Heart right ventricle (tissue), 16 donors: ENCODE data around the gene BCAN. TPM values are rescaled to one million over a fixed set of nuclear protein-coding genes. Genes with fewer than 3 reads are reported as not detected.

Experiments
- ATAC-seq, 8 donors: fragments of 200-7000 bp; cut with Tn5 transposase; one replicate each; pipeline ENCODE4 v1.9.1; 2020; ENCODE audit warnings: mild to moderate bottlenecking in 8 of 8, moderate library complexity in 8 of 8, moderate number of reproducible peaks in 1 of 8
- DNase-seq, 2 donors: peaks; one replicate each; pipeline ENCODE4 v3.0.0-alpha.2; 2020
- H3K27ac ChIP-seq, 10 donors: fragments of 200-600 bp; sonication (generic) in 2 of 10; one replicate each; pipeline versions ENCODE4 v1.5.0 to v1.8.0; 2020 to 2022; ENCODE audit warnings: mild to moderate bottlenecking in 3 of 10
- H3K27me3 ChIP-seq, 7 donors: fragments of 200-600 bp; one replicate each; pipeline ENCODE4 v1.8.0; 2021 to 2022; ENCODE audit warnings: mild to moderate bottlenecking in 2 of 7
- H3K36me3 ChIP-seq, 9 donors: fragments of 200-600 bp; sonication (generic) in 1 of 9; one replicate each; pipeline versions ENCODE4 v1.5.0 to v1.8.0; 2020 to 2022; ENCODE audit warnings: mild to moderate bottlenecking in 2 of 9
- H3K4me1 ChIP-seq, 9 donors: fragments of 200-600 bp; sonication (generic) in 1 of 9; one replicate each; pipeline versions ENCODE4 v1.5.0 to v1.8.0; 2020 to 2022; ENCODE audit warnings: mild to moderate bottlenecking in 4 of 9
- H3K4me3 ChIP-seq, 10 donors: fragments of 200-600 bp; sonication (generic) in 2 of 10; one replicate each; pipeline versions ENCODE4 v1.5.0 to v1.8.0; 2020 to 2022; ENCODE audit warnings: mild to moderate bottlenecking in 7 of 10, moderate library complexity in 2 of 10
- H3K9me3 ChIP-seq, 11 donors: fragments of 200-600 bp in 10 of 11; sonication (generic) in 2 of 11; one replicate each; pipeline versions ENCODE4 v1.5.0 to v1.8.0; 2013 to 2022; ENCODE audit warnings: mild to moderate bottlenecking in 2 of 11, control low read depth in 1 of 11, moderate library complexity in 1 of 11
- WGBS, 2 donors: extraction: QIAGEN DNeasy Blood & Tissue Kit; methylation state at CpG; one replicate each; pipeline ENCODE4 v1.1.7; 2013; ENCODE audit warnings: inconsistent platforms in 1 of 2; 5-methylcytosine and 5-hydroxymethylcytosine counted together
- intact Hi-C, 10 donors: fragments of 100-400 bp; cut with DNase I; formaldehyde crosslinking; loops; one replicate each; pipeline versions ENCODE4 v1.11.1 to v1.14.2; 2022
- polyA plus RNA-seq, 2 donors: library from polyadenylated mRNA; stranded (reverse); fragments of 200-250 nt; gene quantifications; one replicate each; pipeline ENCODE4 v1.2.3, GENCODE V29; 2013
- total RNA-seq, 10 donors: library from RNA; stranded (reverse); fragmentation: NEBNext Ultra II Directional in 3 of 10; extraction: Animal tissue kit (Norgen Biotek cat#: 25700) in 3 of 10; gene quantifications; one replicate each; pipeline versions ENCODE4 v1.2.1 to v1.2.4, GENCODE V29; 2021 to 2023
- TF ChIP-seq, protein P1 (sequence below), 9 donors: fragments of 200-600 bp; sonication (generic) in 2 of 9; IDR thresholded peaks; one replicate each; pipeline versions ENCODE4 v1.5.0 to v1.8.0; 2021 to 2022; ENCODE audit warnings: antibody characterized with exemption in 9 of 9, mild to moderate bottlenecking in 5 of 9, moderate library complexity in 1 of 9
- donor health status: Arrhythmogenic right ventricular cardiomyopathy.
- donor health status: ischemic (EF 13 %, LVEDD 7.1; RV severe dilation, severe dysfunction).
- donor health status: healthy with polysubstance abuse.
- donor health status: DM: no; HTN: yes; CAD: no.
- donor health status: DM: no; HTN: no; CAD: no.
- donor health status: ischemic (EF 25% LVEDD 6.9; RV normal size, moderate dysfunction).
- donor health status: ischemic (EF 25% LVEDD 5.7; RV mildly dilated, moderate dysfunction).
- donor health status: healthy.
- donor health status: DM: yes; HTN: yes; CAD: no.
- donor health status: Ischemic cardiomyopathy.
- donor health status: ischemic (EF 35%, LVEDD 5.7; RV mildly dilated, moderate dysfunction).
- donor health status: nonischemic (EF 11% LVEDD 7.7; RV severe dilation, severe dysfunction).
- donor health status: DM: yes; HTN: yes; CAD: no.
- donor health status: PGD.
- donor health status: ischemic (EF 29% LVEDD 5.4; RV normal size, mild dysfunction).
- donor health status: nonischemic (EF 23%, LVEDD 6.1; RV moderate dilation, normal function).

Gene BCAN
- total and polyA plus RNA-seq, 12 donors: 0.14 to 0.52 (median 0.24) TPM; not detected in 4

DNA sequence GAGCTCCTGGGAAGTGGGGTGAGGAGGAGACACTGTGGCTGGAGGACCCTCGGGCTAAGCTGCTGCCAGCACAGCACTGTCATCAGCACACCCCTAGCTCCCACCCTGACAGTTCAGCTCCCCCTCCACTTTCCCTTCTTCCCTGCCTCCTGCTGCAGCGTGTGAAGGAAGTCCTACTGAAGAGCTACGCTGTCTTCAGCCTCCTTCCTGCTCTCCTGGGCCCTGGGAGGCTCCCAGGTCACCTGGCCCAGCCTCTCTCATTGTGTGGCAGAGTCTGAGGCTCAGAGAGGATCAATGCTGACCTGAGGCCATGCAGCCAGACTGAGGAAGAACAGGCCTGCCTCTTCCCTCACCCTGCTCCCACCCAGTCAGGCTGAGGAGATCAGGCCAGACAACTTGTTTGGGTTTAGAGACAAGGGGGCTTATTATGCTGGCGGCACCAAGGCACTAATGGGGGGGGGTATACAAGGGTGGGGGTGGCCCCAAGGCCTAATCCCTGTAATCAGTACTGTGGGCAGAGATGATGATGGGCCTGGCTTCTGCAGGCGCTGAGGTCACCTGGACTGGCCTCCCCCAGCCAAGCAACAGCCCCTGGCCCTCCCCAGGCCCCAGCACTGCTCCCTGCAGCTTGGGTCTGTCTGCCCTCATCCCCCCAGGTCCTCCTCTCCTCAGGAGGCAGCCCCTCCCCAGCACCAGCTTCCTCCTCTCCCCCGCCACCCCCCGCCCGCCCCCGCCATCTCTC is 26.2 kb downstream of the BCAN start:
- Histone ChIP-seq H3K27ac (peak overlapping the region; percentile 88 to 99 (median 96)), H3K4me3 (peak overlapping the region in 1 of 10 donors; percentile 19), H3K9me3 (no peaks in the 10 kb centered on the region), H3K36me3 (peaks cover 0 to 33% (median 17%) of the 10 kb centered on the region in 9 donors), H3K4me1 (peaks cover 69 to 100% (median 90%) of the 10 kb centered on the region in 9 donors), H3K27me3 (no peaks in the 10 kb centered on the region)
- WGBS, 2 donors: 45 to 60% methylated on average over 9 of the region's 9 CpGs
- no peak for DNase-seq
- peak in 6 of 8 donors; percentile 1 to 26 (median 12) for ATAC-seq
- intact Hi-C loops: loop anchor here in 1 of 10 donors (10.0 kb wide), 1 partner anchor 227 kb away; the partner anchor contains the start of gene PEAR1
- TF ChIP-seq, protein P1, sequence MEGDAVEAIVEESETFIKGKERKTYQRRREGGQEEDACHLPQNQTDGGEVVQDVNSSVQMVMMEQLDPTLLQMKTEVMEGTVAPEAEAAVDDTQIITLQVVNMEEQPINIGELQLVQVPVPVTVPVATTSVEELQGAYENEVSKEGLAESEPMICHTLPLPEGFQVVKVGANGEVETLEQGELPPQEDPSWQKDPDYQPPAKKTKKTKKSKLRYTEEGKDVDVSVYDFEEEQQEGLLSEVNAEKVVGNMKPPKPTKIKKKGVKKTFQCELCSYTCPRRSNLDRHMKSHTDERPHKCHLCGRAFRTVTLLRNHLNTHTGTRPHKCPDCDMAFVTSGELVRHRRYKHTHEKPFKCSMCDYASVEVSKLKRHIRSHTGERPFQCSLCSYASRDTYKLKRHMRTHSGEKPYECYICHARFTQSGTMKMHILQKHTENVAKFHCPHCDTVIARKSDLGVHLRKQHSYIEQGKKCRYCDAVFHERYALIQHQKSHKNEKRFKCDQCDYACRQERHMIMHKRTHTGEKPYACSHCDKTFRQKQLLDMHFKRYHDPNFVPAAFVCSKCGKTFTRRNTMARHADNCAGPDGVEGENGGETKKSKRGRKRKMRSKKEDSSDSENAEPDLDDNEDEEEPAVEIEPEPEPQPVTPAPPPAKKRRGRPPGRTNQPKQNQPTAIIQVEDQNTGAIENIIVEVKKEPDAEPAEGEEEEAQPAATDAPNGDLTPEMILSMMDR (IDR thresholded peaks at IDR 0.05): no peak

- Histone ChIP-seq H3K9me3 (no peaks in the 10 kb centered on the region), H3K4me3 (no peak overlapping the region), H3K27me3 (no peaks in the 10 kb centered on the region), H3K27ac (peak overlapping the region; percentile 88 to 99 (median 96)), H3K4me1 (peaks cover 67 to 100% (median 90%) of the 10 kb centered on the region in 9 donors), H3K36me3 (peaks cover 0 to 42% (median 21%) of the 10 kb centered on the region in 9 donors)
- ATAC-seq (no peak), DNase-seq (no peak)
- WGBS, 2 donors: 64 to 65% methylated on average over 17 of the region's 17 CpGs
- intact Hi-C loops: loop anchor here in 1 of 10 donors (10.0 kb wide), 1 partner anchor 226 kb away; the partner anchor contains the start of gene PEAR1
- TF ChIP-seq, protein P1 (IDR thresholded peaks at IDR 0.05): no peak
These were observed 27.1 kb downstream of the BCAN start for GRCh38 chr1:156668801-156669637.

DNA sequence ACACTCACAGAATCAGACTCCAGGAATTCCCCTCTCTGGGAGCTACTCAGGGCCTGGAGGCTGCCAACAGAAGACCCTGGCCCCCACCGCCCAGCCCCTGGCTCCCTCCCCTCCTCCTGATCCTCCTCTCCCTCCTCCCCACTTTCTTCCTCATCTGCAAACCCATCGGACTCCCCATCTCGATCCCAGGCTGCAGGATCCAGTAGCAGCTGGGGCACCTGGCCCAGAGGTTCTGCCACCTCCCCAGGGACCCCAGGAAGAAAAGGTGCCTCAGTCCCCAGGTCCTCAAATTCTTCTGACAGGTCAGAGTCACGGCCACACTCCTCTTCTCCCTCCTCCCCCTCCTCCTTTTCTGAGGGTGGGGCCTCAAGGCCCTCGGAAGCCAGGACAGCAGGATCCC is 27.9 kb downstream of the BCAN start:
- intact Hi-C loops: loop anchor here in 1 of 10 donors (10.0 kb wide), 1 partner anchor 225 kb away; the partner anchor contains the start of gene PEAR1
- Histone ChIP-seq H3K4me1 (peaks cover 65 to 100% (median 90%) of the 10 kb centered on the region in 9 donors), H3K27ac (peak overlapping the region; percentile 88 to 99 (median 96)), H3K9me3 (no peaks in the 10 kb centered on the region), H3K27me3 (no peaks in the 10 kb centered on the region), H3K4me3 (no peak overlapping the region), H3K36me3 (peaks cover 0 to 50% (median 24%) of the 10 kb centered on the region in 9 donors)
- ATAC-seq (no peak), DNase-seq (no peak)
- 56 to 66% methylated on average over 5 of the region's 5 CpGs for WGBS, 2 donors
- TF ChIP-seq, protein P1 (IDR thresholded peaks at IDR 0.05): no peak

GRCh38 chr1:156670359-156670758 is 28.4 kb downstream of the BCAN start:
- Histone ChIP-seq H3K36me3 (peaks cover 0 to 55% (median 27%) of the 10 kb centered on the region in 9 donors), H3K4me3 (no peak overlapping the region), H3K27ac (peak overlapping the region; percentile 29 to 99 (median 96)), H3K4me1 (peaks cover 62 to 100% (median 92%) of the 10 kb centered on the region in 9 donors), H3K27me3 (peaks cover 0 to 3% (median 0%) of the 10 kb centered on the region in 7 donors), H3K9me3 (no peaks in the 10 kb centered on the region)
- intact Hi-C loops: no loop called here
- WGBS, 2 donors: 66 to 70% methylated on average over 6 of the region's 6 CpGs
- ATAC-seq (no peak), DNase-seq (no peak)
- TF ChIP-seq, protein P1 (IDR thresholded peaks at IDR 0.05): no peak
